ENCODE data around the gene PEX6.
"Not testable (repeated sequence)": the region's sequence is repeated elsewhere in the genome, so short reads cannot be mapped to it uniquely, and the experiment has no call there.

PEX6 gene

GRCh38 chr6:42966571-42966970, 12.4 kb downstream of the PEX6 start:
- DNase-seq (ENCODE audit: low spot score) = no peak

GRCh38 chr6:42963855-42964605, 15.0 kb downstream of the PEX6 start:
- peak; percentile 62 for DNase-seq (ENCODE audit: low spot score)

GRCh38 chr6:42963179-42963854, 15.7 kb downstream of the PEX6 start:
- no peak for DNase-seq (ENCODE audit: low spot score)

- no peak for DNase-seq (ENCODE audit: low spot score)
Observed at GRCh38 chr6:42962502-42963178, 16.3 kb downstream of the PEX6 start.

- DNase-seq (ENCODE audit: low spot score) = no peak
Observed at GRCh38 chr6:42962096-42962495, 16.9 kb downstream of the PEX6 start.

- no peak for DNase-seq (ENCODE audit: low spot score)
Observed at GRCh38 chr6:42961020-42961470, 17.9 kb downstream of the PEX6 start.

GRCh38 chr6:42960243-42961019, 18.6 kb downstream of the PEX6 start, which contains the start of gene GNMT:
GNMT (plus strand) TSS chr6:42960754; CDS start chr6:42960768, 14 bp downstream.
- peak; percentile 60 for DNase-seq (ENCODE audit: low spot score)

GRCh38 chr6:42959917-42960242, 19.1 kb downstream of the PEX6 start:
- DNase-seq (ENCODE audit: low spot score) = no peak

GRCh38 chr6:42958125-42958524, 20.9 kb downstream of the PEX6 start:
- no peak for DNase-seq (ENCODE audit: low spot score)

- DNase-seq (ENCODE audit: low spot score) = not testable (repeated sequence)
Observed at GRCh38 chr6:42954405-42954804, 24.6 kb downstream of the PEX6 start.

- no peak for DNase-seq (ENCODE audit: low spot score)
Observed at GRCh38 chr6:42952389-42952788, 26.6 kb downstream of the PEX6 start.

- no peak for DNase-seq (ENCODE audit: low spot score)
Observed at GRCh38 chr6:42947950-42948349, 31.0 kb downstream of the PEX6 start.

GRCh38 chr6:42942444-42942843, 36.5 kb downstream of the PEX6 start:
- DNase-seq (ENCODE audit: low spot score) = no peak

GRCh38 chr6:42941356-42941755, 37.6 kb downstream of the PEX6 start:
- DNase-seq (ENCODE audit: low spot score) = not testable (repeated sequence)

GRCh38 chr6:42940493-42941045, 38.4 kb downstream of the PEX6 start:
- no peak for DNase-seq (ENCODE audit: low spot score)

- DNase-seq (ENCODE audit: low spot score) = no peak
Observed at GRCh38 chr6:42939810-42940167, 39.2 kb downstream of the PEX6 start.

- DNase-seq (ENCODE audit: low spot score) = no peak
Observed at GRCh38 chr6:42938987-42939809, 39.8 kb downstream of the PEX6 start.

GRCh38 chr6:42938428-42938796, 40.6 kb downstream of the PEX6 start:
- no peak for DNase-seq (ENCODE audit: low spot score)

GRCh38 chr6:42937548-42938427, 41.2 kb downstream of the PEX6 start:
- DNase-seq (ENCODE audit: low spot score) = no peak

GRCh38 chr6:42936398-42936797, 42.6 kb downstream of the PEX6 start:
- DNase-seq (ENCODE audit: low spot score) = no peak

Measured in AG08396 (cell line).